Nephron (organoid): ENCODE results near the gene IRX5.

ENCODE experiments used
- H3K27ac Mint-ChIP-seq, 3 experiments: 2 replicates each; pipeline ENCODE4 v1.8.0; 2020; ENCODE audit warnings: mixed read lengths in 3 of 3, mild to moderate bottlenecking in 2 of 3, moderate library complexity in 1 of 3
- H3K27me3 Mint-ChIP-seq: 2 replicates; pipeline ENCODE4 v1.8.0; 2021; ENCODE audit warnings: low read depth, mild to moderate bottlenecking, moderate library complexity, mixed read lengths
- H3K36me3 Mint-ChIP-seq: 2 replicates; pipeline ENCODE4 v1.8.0; 2020; ENCODE audit warnings: low read depth, mixed read lengths
- H3K4me1 Mint-ChIP-seq: 2 replicates; pipeline ENCODE4 v1.8.0; 2020; ENCODE audit warnings: mixed read lengths
- H3K4me3 Mint-ChIP-seq, 3 experiments: 2 replicates each; pipeline ENCODE4 v1.8.0; 2020; ENCODE audit warnings: mild to moderate bottlenecking in 3 of 3, mixed read lengths in 3 of 3, moderate library complexity in 2 of 3
- H3K9me3 Mint-ChIP-seq: 2 replicates; pipeline ENCODE4 v1.8.0; 2020; ENCODE audit warnings: mixed read lengths
- CTCF ChIP-seq, 3 experiments: fragments of 200-600 bp; sonication (generic); IDR thresholded peaks; one replicate each; pipeline ENCODE4 v1.5.0; 2021; ENCODE audit warnings: antibody characterized with exemption in 3 of 3; ENCODE audit not compliant: unreplicated experiment in 3 of 3

IRX5 gene

DNA sequence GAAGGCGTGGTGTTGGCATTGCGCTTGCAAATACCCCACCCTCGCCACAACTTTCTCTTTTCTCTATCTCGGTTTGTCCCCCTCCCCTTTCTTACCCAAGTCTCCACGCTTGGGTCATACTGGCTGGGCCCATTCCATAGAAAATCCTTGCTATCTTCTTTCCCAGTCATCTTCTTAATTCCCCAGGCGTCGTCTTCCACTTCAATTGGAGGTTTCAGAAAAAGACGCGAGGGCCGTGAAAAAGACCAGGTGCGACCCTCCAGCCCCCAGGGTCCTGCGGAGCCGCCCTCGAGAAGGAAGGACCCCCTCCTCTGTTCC lies 8.3 kb downstream of the IRX5 start:
- Mint-ChIP-seq H3K27ac (no peak overlapping the region), H3K27me3 (peaks cover 100% of the 10 kb centered on the region), H3K36me3 (peaks cover 9% of the 10 kb centered on the region), H3K9me3 (no peaks in the 10 kb centered on the region), H3K4me1 (peaks cover 15% of the 10 kb centered on the region), H3K4me3 (peak overlapping the region in 2 of 3 experiments; percentile 38 to 86)
- TF ChIP-seq CTCF (IDR thresholded peaks at IDR 0.05; ENCODE audit: unreplicated experiment in 3 of 3) = no peak

DNA sequence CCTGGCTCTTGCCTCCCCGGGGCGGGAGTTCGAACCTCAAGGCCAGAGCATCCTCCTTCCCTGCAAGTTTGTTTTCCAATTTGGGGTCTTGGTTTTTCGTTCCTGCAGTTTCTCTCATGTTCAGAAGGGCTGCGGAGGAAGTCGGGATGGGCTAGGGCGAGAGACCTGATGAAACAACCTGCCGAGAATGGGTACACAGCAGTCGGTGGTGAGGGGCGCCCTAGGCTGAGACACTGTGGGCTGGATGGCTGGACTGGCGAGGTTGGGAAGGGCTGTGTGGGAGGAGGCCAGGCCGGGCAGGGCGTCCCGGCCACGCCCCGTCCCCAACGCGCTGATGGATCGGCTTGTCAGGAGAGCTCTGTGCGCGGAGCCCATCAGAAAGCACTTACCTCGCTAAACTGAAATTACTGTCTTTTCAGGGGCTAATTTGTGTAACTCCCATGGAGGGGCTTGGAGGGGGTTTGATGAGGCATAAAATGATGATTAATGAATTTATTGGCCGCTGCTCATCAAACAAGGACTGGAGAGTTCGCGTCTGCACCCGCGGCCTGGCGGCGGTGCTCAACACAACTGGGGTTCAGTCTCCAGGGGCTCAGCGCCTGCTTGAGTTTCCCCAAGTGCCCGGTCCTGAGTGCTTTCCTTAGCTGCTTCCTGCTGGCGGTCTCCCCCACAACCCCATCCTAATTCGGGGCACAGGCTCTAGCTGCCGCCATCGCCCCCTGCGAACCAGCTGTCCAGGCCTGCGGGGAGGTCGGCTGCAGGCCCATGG lies 9.0 kb downstream of the IRX5 start:
- Mint-ChIP-seq H3K36me3 (peaks cover 4% of the 10 kb centered on the region), H3K27me3 (peaks cover 100% of the 10 kb centered on the region), H3K4me1 (peaks cover 10% of the 10 kb centered on the region), H3K9me3 (no peaks in the 10 kb centered on the region), H3K4me3 (peak overlapping the region in 1 of 3 experiments; percentile 22), H3K27ac (no peak overlapping the region)
- TF ChIP-seq CTCF (IDR thresholded peaks at IDR 0.05; ENCODE audit: unreplicated experiment in 3 of 3) = no peak

GRCh38 chr16:54940279-54940604 lies 9.6 kb downstream of the IRX5 start:
- no peak overlapping the region for H3K27ac Mint-ChIP-seq
- H3K27me3 Mint-ChIP-seq = peaks cover 100% of the 10 kb centered on the region
- H3K4me3 Mint-ChIP-seq = no peak overlapping the region
- H3K9me3 Mint-ChIP-seq = no peaks in the 10 kb centered on the region
- TF ChIP-seq CTCF (IDR thresholded peaks at IDR 0.05; ENCODE audit: unreplicated experiment in 3 of 3) = no peak
- H3K4me1 Mint-ChIP-seq = peaks cover 6% of the 10 kb centered on the region
- H3K36me3 Mint-ChIP-seq = no peaks in the 10 kb centered on the region

DNA sequence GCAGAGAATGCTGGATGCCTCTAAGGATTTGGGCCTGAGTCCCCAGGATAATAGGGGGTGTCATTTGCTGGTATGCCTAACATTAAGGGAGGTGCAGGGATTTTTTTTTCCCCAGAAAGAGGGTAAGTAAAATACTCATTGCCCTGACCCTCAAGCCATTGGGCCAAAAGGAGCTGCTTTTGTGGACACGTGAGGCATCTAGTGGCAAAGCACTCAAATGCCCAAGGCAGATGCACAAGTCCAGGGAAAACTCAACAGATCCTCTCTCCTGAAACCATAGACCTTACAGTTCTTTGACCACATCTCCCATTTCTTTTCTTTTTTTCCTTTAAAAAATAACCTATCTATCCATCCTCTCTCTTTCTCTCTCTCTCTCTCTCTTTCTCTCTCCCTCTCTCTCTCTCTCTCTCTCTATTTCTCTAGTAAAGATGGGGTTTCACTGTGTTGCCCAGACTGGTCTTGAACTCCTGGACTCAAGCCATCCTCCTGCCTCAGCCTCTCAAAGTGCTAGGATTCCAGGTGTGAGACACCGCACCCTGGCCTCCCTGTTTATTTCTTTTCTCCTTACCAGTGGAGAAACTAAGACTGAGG lies 11.8 kb downstream of the IRX5 start:
- no peaks in the 10 kb centered on the region for H3K4me1 Mint-ChIP-seq
- H3K9me3 Mint-ChIP-seq = no peaks in the 10 kb centered on the region
- peaks cover 98% of the 10 kb centered on the region for H3K27me3 Mint-ChIP-seq
- no peak overlapping the region for H3K4me3 Mint-ChIP-seq
- no peak for TF ChIP-seq CTCF (IDR thresholded peaks at IDR 0.05; ENCODE audit: unreplicated experiment in 3 of 3)
- no peak overlapping the region for H3K27ac Mint-ChIP-seq
- no peaks in the 10 kb centered on the region for H3K36me3 Mint-ChIP-seq

- no peak for TF ChIP-seq CTCF (IDR thresholded peaks at IDR 0.05; ENCODE audit: unreplicated experiment in 3 of 3)
- H3K4me1 Mint-ChIP-seq = no peaks in the 10 kb centered on the region
Measured at GRCh38 chr16:54944002-54944401, 13.3 kb downstream of the IRX5 start.

DNA sequence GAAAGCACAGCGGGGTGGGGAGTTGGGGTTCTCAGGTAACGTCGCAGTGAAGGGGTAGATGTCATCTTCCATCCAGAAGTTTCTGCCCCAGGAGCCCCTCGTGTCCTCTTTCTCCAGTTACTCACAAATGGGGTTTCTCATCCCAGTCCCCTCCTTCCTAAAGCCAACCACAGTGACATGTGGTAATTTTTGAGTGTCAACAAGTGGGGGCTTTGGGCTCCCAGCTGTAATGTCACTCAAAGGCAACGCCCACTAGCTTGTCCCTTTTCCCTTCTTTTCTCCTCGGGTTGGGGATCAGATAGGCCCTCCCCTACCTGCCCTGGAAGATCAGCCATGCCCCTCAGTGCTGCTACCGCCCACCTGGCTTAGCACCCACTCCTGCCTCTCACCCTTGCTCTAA lies 14.4 kb downstream of the IRX5 start:
- no peak for TF ChIP-seq CTCF (IDR thresholded peaks at IDR 0.05; ENCODE audit: unreplicated experiment in 3 of 3)
- Mint-ChIP-seq H3K36me3 (no peaks in the 10 kb centered on the region), H3K4me3 (no peak overlapping the region), H3K27me3 (peaks cover 98% of the 10 kb centered on the region), H3K27ac (no peak overlapping the region), H3K9me3 (no peaks in the 10 kb centered on the region), H3K4me1 (no peaks in the 10 kb centered on the region)

More at GRCh38 chr16:54944002-54944401, 13.3 kb downstream of the IRX5 start:
- no peak overlapping the region for H3K4me3 Mint-ChIP-seq
- H3K36me3 Mint-ChIP-seq = no peaks in the 10 kb centered on the region
- H3K27me3 Mint-ChIP-seq = peaks cover 98% of the 10 kb centered on the region
- no peaks in the 10 kb centered on the region for H3K9me3 Mint-ChIP-seq
- H3K27ac Mint-ChIP-seq = no peak overlapping the region
